H1 (cell line): ENCODE measurements around the gene GABRG3. TPM values are rescaled to one million over a fixed set of nuclear protein-coding genes. Genes with fewer than 3 reads are reported as not detected.

Source experiments
- CTCF ChIA-PET: fragments of 300-600 bp; sonication (Branson Sonifier 250); formaldehyde crosslinking; loops from one replicate; lab custom pipeline; 2021; ENCODE audit not compliant: partially characterized antibody; lab: Charles Lee
- POLR2A ChIA-PET: fragments of 300-600 bp; sonication (Branson Sonifier 250); formaldehyde crosslinking; loops from one replicate; lab custom pipeline; 2021; ENCODE audit warnings: inconsistent platforms; ENCODE audit not compliant: partially characterized antibody; lab: Charles Lee
- DNase-seq, 2 experiments: peaks; one replicate each; pipeline versions ENCODE4 v3.0.0 to v3.0.0-alpha.2; 2010 to 2022; ENCODE audit warnings: low spot score in 2 of 2, low read depth in 1 of 2, mixed read lengths in 1 of 2
- FAIRE-seq: peaks from 2 replicates; lab custom pipeline; 2011; peaks lifted over from hg19 to GRCh38; lab: Jason Lieb, UNC
- H2AFZ ChIP-seq: 2 replicates; pipeline ENCODE4 v1.8.1; 2012; ENCODE audit warnings: low read length, inconsistent platforms
- H2AK5ac ChIP-seq: 2 replicates; pipeline ENCODE4 v1.6.1; 2013; ENCODE audit warnings: low read depth, low read length
- H2BK120ac ChIP-seq: replicated peaks from 2 replicates; pipeline ENCODE3; 2013; ENCODE audit warnings: low read depth, low read length, inconsistent platforms
- H2BK12ac ChIP-seq: 2 replicates; pipeline ENCODE4 v1.6.1; 2013; ENCODE audit warnings: low read depth, low read length
- H2BK15ac ChIP-seq: 2 replicates; pipeline ENCODE4 v1.6.1; 2013; ENCODE audit warnings: low read length
- H2BK20ac ChIP-seq: 2 replicates; pipeline ENCODE4 v1.6.1; 2013; ENCODE audit warnings: low read length
- H2BK5ac ChIP-seq: 2 replicates; pipeline ENCODE4 v1.6.1; 2013; ENCODE audit warnings: low read depth, low read length
- H3K14ac ChIP-seq: 2 replicates; pipeline ENCODE4 v1.6.1; 2013; ENCODE audit warnings: inconsistent platforms; ENCODE audit not compliant: insufficient read length
- H3K18ac ChIP-seq: 2 replicates; pipeline ENCODE4 v1.6.1; 2013; ENCODE audit warnings: low read length; ENCODE audit errors: extremely low read depth
- H3K23ac ChIP-seq: 2 replicates; pipeline ENCODE4 v1.6.1; 2013; ENCODE audit warnings: inconsistent platforms; ENCODE audit not compliant: insufficient read length
- H3K23me2 ChIP-seq: 2 replicates; pipeline ENCODE4 v1.6.1; 2013; ENCODE audit warnings: low read depth, low read length
- H3K27ac ChIP-seq: 2 replicates; pipeline ENCODE4 v1.6.1; 2011; ENCODE audit warnings: low read depth, low read length, inconsistent platforms
- H3K27me3 ChIP-seq, 4 experiments: replicated peaks in 1 of 4; 1 replicate in 1 of 4; 2 replicates in 3 of 4; pipeline versions ENCODE4 v1.6.1 to v1.8.1; 2011 to 2013; ENCODE audit warnings: low read length in 3 of 4, mild to moderate bottlenecking in 3 of 4, inconsistent platforms in 2 of 4, mixed read lengths in 2 of 4, moderate library complexity in 1 of 4; ENCODE audit not compliant: control insufficient read depth in 3 of 4, insufficient read depth in 3 of 4; ENCODE audit errors: extremely low read depth in 1 of 4
- H3K36me3 ChIP-seq, 4 experiments: 2 replicates each; pipeline versions ENCODE4 v1.6.1 to v1.8.1; 2011 to 2013; ENCODE audit warnings: mild to moderate bottlenecking in 4 of 4, low read length in 3 of 4, moderate library complexity in 2 of 4, control low read depth in 1 of 4, inconsistent platforms in 1 of 4; ENCODE audit not compliant: insufficient read depth in 4 of 4, control insufficient read depth in 2 of 4
- H3K4ac ChIP-seq: replicated peaks from 2 replicates; pipeline ENCODE3; 2013; ENCODE audit warnings: low read length, low read depth, mixed read lengths, inconsistent platforms; ENCODE audit not compliant: insufficient read length
- H3K4me1 ChIP-seq, 4 experiments: replicated peaks in 1 of 4; 1 replicate in 1 of 4; 2 replicates in 3 of 4; pipeline versions ENCODE4 v1.6.1 to v1.8.1; 2011 to 2013; ENCODE audit warnings: low read length in 3 of 4, inconsistent platforms in 2 of 4, mixed read lengths in 1 of 4; ENCODE audit not compliant: insufficient read depth in 4 of 4, control insufficient read depth in 3 of 4
- H3K4me2 ChIP-seq, 2 experiments: 2 replicates each; pipeline versions ENCODE4 v1.6.1 to v1.8.1; 2011 to 2013; ENCODE audit warnings: low read depth in 2 of 2, low read length in 2 of 2, control low read depth in 1 of 2, inconsistent platforms in 1 of 2, mild to moderate bottlenecking in 1 of 2; ENCODE audit not compliant: insufficient read depth in 1 of 2
- H3K4me3 ChIP-seq, 4 experiments: fragments of 200-600, 300-600 bp in 1 of 4; sonication (generic), shearing (Covaris generic), sonication (Bioruptor Twin) in 1 of 4; 2 replicates each; pipeline versions ENCODE4 v1.5.1 to v1.8.1; 2011 to 2016; ENCODE audit warnings: low read length in 4 of 4, low read depth in 3 of 4, control low read depth in 2 of 4, inconsistent platforms in 2 of 4, mild to moderate bottlenecking in 2 of 4, mixed read lengths in 1 of 4, moderate library complexity in 1 of 4; ENCODE audit not compliant: insufficient read depth in 2 of 4; ENCODE audit errors: extremely low read depth in 1 of 4
- H3K56ac ChIP-seq: replicated peaks from 2 replicates; pipeline ENCODE3; 2013; ENCODE audit warnings: low read depth, mild to moderate bottlenecking, mixed read lengths, low read length, inconsistent platforms; ENCODE audit not compliant: insufficient read length
- H3K79me1 ChIP-seq: 2 replicates; pipeline ENCODE4 v1.6.1; 2013; ENCODE audit warnings: low read depth, low read length, control low read depth
- H3K79me2 ChIP-seq, 2 experiments: 2 replicates each; pipeline versions ENCODE4 v1.6.1 to v1.8.1; 2012 to 2013; ENCODE audit warnings: low read length in 2 of 2, mild to moderate bottlenecking in 2 of 2, inconsistent platforms in 1 of 2; ENCODE audit not compliant: insufficient read depth in 2 of 2, control insufficient read depth in 1 of 2
- H3K9ac ChIP-seq, 4 experiments: replicated peaks in 1 of 4; 1 replicate in 1 of 4; 2 replicates in 3 of 4; pipeline versions ENCODE4 v1.6.1 to v1.8.1; 2011 to 2013; ENCODE audit warnings: low read depth in 3 of 4, low read length in 3 of 4, control low read depth in 2 of 4, mild to moderate bottlenecking in 2 of 4, moderate library complexity in 2 of 4, inconsistent platforms in 1 of 4; ENCODE audit errors: extremely low read depth in 1 of 4
- H3K9me3 ChIP-seq, 2 experiments: 2 replicates each; pipeline versions ENCODE4 v1.6.1 to v1.8.1; 2012 to 2013; ENCODE audit warnings: mild to moderate bottlenecking in 2 of 2, moderate library complexity in 2 of 2, control low read depth in 1 of 2, inconsistent platforms in 1 of 2, low read depth in 1 of 2, low read length in 1 of 2, mixed read lengths in 1 of 2; ENCODE audit not compliant: insufficient read depth in 2 of 2
- H4K20me1 ChIP-seq, 2 experiments: replicated peaks in 1 of 2; 2 replicates each; pipeline versions ENCODE3 to v1.8.1; 2011 to 2013; ENCODE audit warnings: inconsistent platforms in 2 of 2, low read length in 2 of 2, mild to moderate bottlenecking in 1 of 2; ENCODE audit not compliant: insufficient read depth in 2 of 2, control insufficient read depth in 1 of 2
- H4K5ac ChIP-seq: 2 replicates; pipeline ENCODE4 v1.6.1; 2013; ENCODE audit warnings: low read length, low read depth, mixed read lengths, inconsistent platforms; ENCODE audit not compliant: insufficient read length
- H4K8ac ChIP-seq: 2 replicates; pipeline ENCODE4 v1.8.0; 2013; ENCODE audit warnings: mild to moderate bottlenecking, moderate library complexity, low read length, inconsistent platforms; ENCODE audit not compliant: insufficient read depth; ENCODE audit errors: extremely low read depth
- H4K91ac ChIP-seq: replicated peaks from 2 replicates; pipeline ENCODE3; 2013; ENCODE audit warnings: low read length, mixed read lengths, inconsistent platforms; ENCODE audit not compliant: insufficient read length
- CHD2 ChIP-seq: IDR thresholded peaks from 2 replicates; pipeline ENCODE4 v1.6.1; 2012; ENCODE audit warnings: low read length, improper control_type of control experiment
- FOSL1 ChIP-seq: IDR thresholded peaks from 2 replicates; pipeline ENCODE4 v1.6.1; 2011; ENCODE audit warnings: mild to moderate bottlenecking, low read depth, low read length, moderate library complexity; ENCODE audit not compliant: insufficient read depth
- KDM5A ChIP-seq: fragments of 200-600 bp; IDR thresholded peaks from 2 replicates; pipeline ENCODE4 v1.7.1; 2012; ENCODE audit warnings: mild to moderate bottlenecking, low read length, inconsistent platforms, mixed read lengths
- NANOG ChIP-seq: IDR thresholded peaks from 2 replicates; pipeline ENCODE4 v1.6.1; 2011; ENCODE audit warnings: low read length, low read depth, mild to moderate bottlenecking, inconsistent platforms; ENCODE audit not compliant: insufficient read depth, poor library complexity, severe bottlenecking
- POLR2AphosphoS5 ChIP-seq: IDR thresholded peaks from 2 replicates; pipeline ENCODE4 v1.6.1; 2011; ENCODE audit warnings: low read depth, low read length
- RFX5 ChIP-seq: IDR thresholded peaks from 2 replicates; pipeline ENCODE4 v1.6.1; 2011; ENCODE audit warnings: low read depth, low read length, improper control_type of control experiment, borderline replicate concordance
- SIN3A ChIP-seq, 2 experiments: IDR thresholded peaks in 1 of 2; conservative IDR thresholded peaks in 1 of 2; 2 replicates each; pipeline ENCODE4 v1.6.1; 2011 to 2012; ENCODE audit warnings: low read length in 2 of 2, improper control_type of control experiment in 1 of 2, low read depth in 1 of 2, mild to moderate bottlenecking in 1 of 2
- SP4 ChIP-seq: IDR thresholded peaks from 2 replicates; pipeline ENCODE4 v1.6.1; 2012; ENCODE audit warnings: low read length, inconsistent platforms
- SRF ChIP-seq: IDR thresholded peaks from 2 replicates; pipeline ENCODE4 v1.6.1; 2011; ENCODE audit warnings: mild to moderate bottlenecking, low read depth, low read length, moderate library complexity
- TEAD4 ChIP-seq: IDR thresholded peaks from 2 replicates; pipeline ENCODE4 v1.6.1; 2012; ENCODE audit warnings: low read depth, low read length, inconsistent platforms, mixed read lengths
- YY1 ChIP-seq: IDR thresholded peaks from 2 replicates; pipeline ENCODE4 v1.6.1; 2011; ENCODE audit warnings: low read depth, mild to moderate bottlenecking, low read length
- WGBS, 2 experiments: shearing (Covaris generic) in 1 of 2; methylation state at CpG; one replicate each; pipeline versions ENCODE4 v1.1.6 to v1.1.7; 2013 to 2015; ENCODE audit warnings: low lambda C conversion rate in 2 of 2, mixed read lengths in 2 of 2, inconsistent platforms in 1 of 2, low coverage in 1 of 2, missing lambda C conversion rate in 1 of 2; ENCODE audit not compliant: insufficient replicate concordance in 2 of 2, insufficient coverage in 1 of 2, insufficient read length in 1 of 2; ENCODE audit errors: extremely low coverage in 1 of 2, missing lambda C conversion rate in 1 of 2; 5-methylcytosine and 5-hydroxymethylcytosine counted together
- polyA plus RNA-seq, 7 experiments: library from polyadenylated mRNA; depleted of rRNA in 3 of 7; stranded (reverse) in 5 of 7; unstranded in 2 of 7; fragments of >200 nt in 5 of 7; fragments of 200-250 nt in 2 of 7; gene quantifications; 1 replicate in 5 of 7; 2 replicates in 1 of 7; 4 replicates in 1 of 7; pipeline versions ENCODE4 v1.2.1 to v1.2.3, GENCODE V29; 2011 to 2013; ENCODE audit warnings: missing spikeins in 2 of 7, mixed read lengths in 2 of 7
- total RNA-seq: library from RNA; stranded (reverse); fragmentation: NEBNext Ultra II Directional; extraction: Animal tissue kit (Norgen Biotek cat#: 25700); gene quantifications from 2 replicates; pipeline ENCODE4 v1.2.1, GENCODE V29; 2021
- TF ChIP-seq, protein P1 (sequence below): IDR thresholded peaks from 2 replicates; pipeline ENCODE4 v1.6.1; 2011; ENCODE audit warnings: low read depth, mild to moderate bottlenecking, low read length; ENCODE audit not compliant: insufficient read depth

Gene GABRG3
- total and polyA plus RNA-seq, 2 of the 8 experiments (the other 6 are each of a cell fraction or from before 2014, with no cell fraction given), result 0.17 to 0.80 TPM

DNA sequence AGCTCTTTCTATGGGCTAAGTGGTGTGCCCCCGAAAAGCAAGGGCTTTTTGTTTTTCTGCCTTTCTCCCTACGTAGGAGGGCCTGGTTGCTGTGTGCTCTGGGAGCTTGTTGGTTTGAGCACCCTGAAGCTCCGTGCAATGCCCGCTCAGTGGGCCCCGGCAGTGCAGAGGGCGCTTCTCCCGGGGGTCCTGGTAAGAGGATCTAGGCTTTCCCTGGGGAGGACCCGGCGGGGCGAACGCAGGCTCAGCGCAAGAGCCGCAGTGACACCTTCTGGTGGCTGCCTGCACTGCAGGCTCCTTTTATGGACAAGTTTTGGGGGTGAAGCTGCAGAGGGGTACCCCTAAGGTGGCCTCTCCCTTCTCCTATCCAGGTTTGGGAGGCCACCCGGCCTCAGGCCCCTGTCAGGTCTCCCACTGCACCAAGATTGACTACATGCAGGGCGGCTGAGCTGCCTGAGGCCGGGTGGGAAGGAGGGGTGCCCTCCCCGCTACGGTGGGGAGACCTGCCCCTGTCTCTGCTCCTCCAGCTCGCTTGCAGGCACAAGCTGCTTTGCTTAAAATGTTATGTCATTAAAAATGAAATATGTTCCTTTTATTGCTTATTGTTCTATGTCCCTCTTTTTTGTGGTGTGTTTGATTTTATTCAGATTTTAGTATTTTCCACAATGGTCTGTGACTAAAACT, 387.9 kb downstream of the GABRG3 start:
- CTCF ChIA-PET, result interaction anchor here (0.6 to 3.3 kb wide), 98 partner anchors 9 to 677 kb away, joined by 3 to 27 read pairs (median 4); no protein-coding TSS in a partner anchor
- Histone ChIP-seq H4K91ac (no peak overlapping the region), H2AK5ac (no peak overlapping the region), H2BK15ac (0 out of 2 replicates have a peak overlapping the region, but pooled peaks have one; percentile 32), H4K20me1 (no peaks in the 10 kb centered on the region), H3K36me3 (no peaks in the 10 kb centered on the region), H3K4me2 (peak overlapping the region; percentile 51; a peak in 3 of 4 replicates), H3K27ac (no peak overlapping the region), H3K9ac (no peak overlapping the region), H3K9me3 (no peaks in the 10 kb centered on the region), H2BK12ac (no peak overlapping the region), H3K4ac (no peak overlapping the region), H3K4me3 (peak overlapping the region in 1 of 4 experiments; percentile 42; a peak in 1 of 8 replicates), H3K23me2 (no peaks in the 10 kb centered on the region), H2BK20ac (no peak overlapping the region), H4K8ac (no peak overlapping the region), H3K4me1 (no peaks in the 10 kb centered on the region), H2BK120ac (no peak overlapping the region), H3K79me1 (no peaks in the 10 kb centered on the region), H3K79me2 (no peaks in the 10 kb centered on the region), H3K18ac (0 out of 2 replicates have a peak overlapping the region, but pooled peaks have one; percentile 29), H2AFZ (peak overlapping the region; percentile 80), H2BK5ac (no peak overlapping the region; the same call in 1 of the 2 replicates), H3K27me3 (no peaks in the 10 kb centered on the region), H3K56ac (no peak overlapping the region), H3K23ac (no peak overlapping the region), H4K5ac (no peak overlapping the region), H3K14ac (no peak overlapping the region)
- DNase-seq (peak; percentile 49 to 90), FAIRE-seq (no peak)
- WGBS, 2 experiments, result 39% methylated on average over 17 of the region's 19 CpGs; no CpG with 5 or more reads in 1 of the 2 experiments
- POLR2A ChIA-PET, result interaction anchor here (0.8 kb wide), 1 partner anchor 17 kb away, joined by 4 read pairs; no protein-coding TSS in a partner anchor
- no peak for TF ChIP-seq KDM5A
- no peak for TF ChIP-seq RFX5
- no peak for TF ChIP-seq FOSL1
- no peak for TF ChIP-seq YY1
- TF ChIP-seq SP4, result no peak
- no peak for TF ChIP-seq POLR2AphosphoS5
- no peak for TF ChIP-seq NANOG
- no peak for TF ChIP-seq SIN3A (conservative IDR thresholded peaks at IDR 0.05 in 1 of 2, IDR thresholded peaks at IDR 0.05 in 1 of 2; ENCODE audit: low read depth in 1 of 2, low read length in 2 of 2)
- TF ChIP-seq CHD2, result no peak
- TF ChIP-seq, protein P1, sequence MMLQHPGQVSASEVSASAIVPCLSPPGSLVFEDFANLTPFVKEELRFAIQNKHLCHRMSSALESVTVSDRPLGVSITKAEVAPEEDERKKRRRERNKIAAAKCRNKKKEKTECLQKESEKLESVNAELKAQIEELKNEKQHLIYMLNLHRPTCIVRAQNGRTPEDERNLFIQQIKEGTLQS, result no peak
- TF ChIP-seq TEAD4, result no peak
- TF ChIP-seq SRF, result peak; percentile 56
